Tibial nerve (tissue), 4 donors: ENCODE results near the gene OCA2. TPM values are rescaled to one million over a fixed set of nuclear protein-coding genes. Genes with fewer than 3 reads are reported as not detected.
"Not testable (repeated sequence)": the region's sequence is repeated elsewhere in the genome, so short reads cannot be mapped to it uniquely, and the experiment has no call there.

Experiments
- DNase-seq, 2 donors: peaks; one replicate each; pipeline ENCODE4 v3.0.0-alpha.2; 2019; ENCODE audit warnings: low spot score in 2 of 2
- H3K27ac ChIP-seq, 4 donors: fragments of 200-600 bp; sonication (generic) in 3 of 4; one replicate each; pipeline ENCODE4 v1.5.1; 2017 to 2019; ENCODE audit warnings: mild to moderate bottlenecking in 1 of 4
- H3K27me3 ChIP-seq, 2 donors: fragments of 200-600 bp; sonication (generic) in 1 of 2; one replicate each; pipeline versions ENCODE4 v1.5.1 to v1.6.0; 2017 to 2019
- H3K36me3 ChIP-seq, 3 donors: fragments of 200-600 bp; sonication (generic); one replicate each; pipeline ENCODE4 v1.5.1; 2018 to 2019
- H3K4me1 ChIP-seq, 4 donors: fragments of 200-600 bp; sonication (generic) in 3 of 4; one replicate each; pipeline ENCODE4 v1.5.1; 2017 to 2019
- H3K4me3 ChIP-seq, 4 donors: fragments of 200-600 bp; sonication (generic) in 3 of 4; one replicate each; pipeline ENCODE4 v1.5.1; 2017 to 2019; ENCODE audit warnings: mild to moderate bottlenecking in 1 of 4, moderate library complexity in 1 of 4
- H3K9me3 ChIP-seq, 4 donors: fragments of 200-600 bp; sonication (generic) in 3 of 4; one replicate each; pipeline ENCODE4 v1.5.1; 2017 to 2019
- CTCF ChIP-seq, 5 experiments: fragments of 200-600 bp in 3 of 5; fragments of 450-650 bp in 2 of 5; sonication (generic) in 3 of 5; IDR thresholded peaks; one replicate each; pipeline ENCODE4 v1.5.1; 2016 to 2019; ENCODE audit warnings: antibody characterized with exemption in 5 of 5, mild to moderate bottlenecking in 3 of 5, moderate library complexity in 2 of 5
- EP300 ChIP-seq, 2 donors: sonication (generic); formaldehyde crosslinking; IDR thresholded peaks; one replicate each; pipeline ENCODE4 v1.6.1; 2017; ENCODE audit warnings: antibody characterized with exemption in 2 of 2, mild to moderate bottlenecking in 1 of 2
- POLR2A ChIP-seq, 2 donors: fragments of 450-650 bp; IDR thresholded peaks; one replicate each; pipeline ENCODE4 v1.6.1; 2017; ENCODE audit warnings: antibody characterized with exemption in 2 of 2, mild to moderate bottlenecking in 2 of 2, moderate library complexity in 2 of 2
- WGBS, 2 donors: methylation state at CpG; one replicate each; pipeline ENCODE4 v1.1.5; 2018; 5-methylcytosine and 5-hydroxymethylcytosine counted together
- total RNA-seq, 4 donors: library from RNA; depleted of rRNA; stranded (reverse); fragments of >200 nt; gene quantifications; one replicate each; pipeline ENCODE4 v1.1.0, GENCODE V29; 2016

The OCA2 gene
- total RNA-seq, 4 donors from 2014 or later = 2.7 to 19.7 (median 6.5) TPM; not detected in 1

GRCh38 chr15:27958911-27959578, 140.1 kb downstream of the OCA2 start:
- WGBS, 2 donors = 63 to 66% methylated on average over 10 of the region's 10 CpGs
- Histone ChIP-seq H3K4me1 (no peaks in the 10 kb centered on the region), H3K4me3 (no peak overlapping the region), H3K36me3 (no peaks in the 10 kb centered on the region), H3K9me3 (no peaks in the 10 kb centered on the region), H3K27ac (no peak overlapping the region), H3K27me3 (no peaks in the 10 kb centered on the region)
- TF ChIP-seq EP300 (IDR thresholded peaks at IDR 0.05) = no peak
- no peak for TF ChIP-seq CTCF (IDR thresholded peaks at IDR 0.05)
- no peak for DNase-seq

- H3K9me3 ChIP-seq = no peaks in the 10 kb centered on the region
- no peak overlapping the region for H3K4me3 ChIP-seq
- no peak for DNase-seq
- no peaks in the 10 kb centered on the region for H3K36me3 ChIP-seq
- H3K4me1 ChIP-seq = no peaks in the 10 kb centered on the region
- TF ChIP-seq EP300 (IDR thresholded peaks at IDR 0.05) (no peak), CTCF (IDR thresholded peaks at IDR 0.05) (no peak), POLR2A (IDR thresholded peaks at IDR 0.05) (no peak)
- H3K27me3 ChIP-seq = no peaks in the 10 kb centered on the region
- no peak overlapping the region for H3K27ac ChIP-seq
- 71 to 81% methylated on average over 8 of the region's 8 CpGs for WGBS, 2 donors
These were observed 142.8 kb downstream of the OCA2 start for GRCh38 chr15:27956285-27956684.

- no peak for TF ChIP-seq EP300 (IDR thresholded peaks at IDR 0.05)
- TF ChIP-seq POLR2A (IDR thresholded peaks at IDR 0.05) = no peak
- no peak for TF ChIP-seq CTCF (IDR thresholded peaks at IDR 0.05)
- Histone ChIP-seq H3K27ac (no peak overlapping the region), H3K27me3 (no peaks in the 10 kb centered on the region), H3K36me3 (no peaks in the 10 kb centered on the region), H3K4me3 (no peak overlapping the region), H3K9me3 (no peaks in the 10 kb centered on the region), H3K4me1 (no peaks in the 10 kb centered on the region)
- WGBS, 2 donors = 90 to 94% methylated on average over 10 of the region's 10 CpGs
- DNase-seq = no peak
These were observed 144.0 kb downstream of the OCA2 start for GRCh38 chr15:27955087-27955486.

- not testable (repeated sequence) for H3K4me3 ChIP-seq, H3K9me3 ChIP-seq, H3K27me3 ChIP-seq, H3K27ac ChIP-seq, DNase-seq, H3K36me3 ChIP-seq, H3K4me1 ChIP-seq
- 91 to 98% methylated on average over 6 of the region's 6 CpGs for WGBS, 2 donors
These were observed 146.5 kb downstream of the OCA2 start for GRCh38 chr15:27952593-27952992.

GRCh38 chr15:27951191-27951890, 147.8 kb downstream of the OCA2 start:
- WGBS, 2 donors = 88 to 92% methylated on average over 13 of the region's 13 CpGs
- no peak overlapping the region for H3K27ac ChIP-seq

More at GRCh38 chr15:27951191-27951890, 147.8 kb downstream of the OCA2 start:
- Histone ChIP-seq H3K9me3 (no peaks in the 10 kb centered on the region), H3K4me3 (no peak overlapping the region), H3K36me3 (no peaks in the 10 kb centered on the region), H3K27me3 (no peaks in the 10 kb centered on the region), H3K4me1 (no peaks in the 10 kb centered on the region)
- no peak for DNase-seq
- TF ChIP-seq CTCF (IDR thresholded peaks at IDR 0.05) (no peak), EP300 (IDR thresholded peaks at IDR 0.05) (no peak), POLR2A (IDR thresholded peaks at IDR 0.05) (no peak)
